Mesenchymal stem cell (in vitro differentiated cells and primary cell): ENCODE results near the gene COP1.

Source experiments
- DNase-seq: peaks from one replicate; pipeline ENCODE4 v3.0.0-alpha.2; 2013
- H2AFZ ChIP-seq: one replicate; pipeline ENCODE4 v1.6.1; 2013; ENCODE audit warnings: low read depth, mild to moderate bottlenecking, control low read depth, inconsistent platforms, low read length, moderate library complexity
- H2AK5ac ChIP-seq: 2 replicates; pipeline ENCODE4 v1.6.1; 2013; ENCODE audit warnings: low read length, moderate library complexity, mild to moderate bottlenecking, inconsistent platforms; ENCODE audit not compliant: severe bottlenecking
- H2BK120ac ChIP-seq: one replicate; pipeline ENCODE4 v1.6.1; 2013; ENCODE audit warnings: low read depth, mild to moderate bottlenecking, inconsistent platforms, low read length, moderate library complexity
- H2BK12ac ChIP-seq, 2 experiments: one replicate each; pipeline ENCODE4 v1.6.1; 2013; ENCODE audit warnings: inconsistent platforms in 2 of 2, low read length in 2 of 2, mild to moderate bottlenecking in 2 of 2, moderate library complexity in 2 of 2, control low read depth in 1 of 2
- H2BK15ac ChIP-seq: one replicate; pipeline ENCODE4 v1.6.1; 2013; ENCODE audit warnings: mild to moderate bottlenecking, low read depth, inconsistent platforms; ENCODE audit not compliant: poor library complexity, severe bottlenecking
- H2BK5ac ChIP-seq: 2 replicates; pipeline ENCODE4 v1.6.1; 2013; ENCODE audit warnings: low read depth, mild to moderate bottlenecking, low read length, control low read depth, inconsistent platforms; ENCODE audit not compliant: poor library complexity, severe bottlenecking
- H3K14ac ChIP-seq, 2 experiments: one replicate each; pipeline ENCODE4 v1.6.1; 2013; ENCODE audit warnings: inconsistent platforms in 2 of 2, low read length in 2 of 2, control low read depth in 1 of 2, mild to moderate bottlenecking in 1 of 2, moderate library complexity in 1 of 2
- H3K18ac ChIP-seq, 2 experiments: one replicate each; pipeline ENCODE4 v1.6.1; 2013; ENCODE audit warnings: inconsistent platforms in 2 of 2, low read length in 2 of 2, control low read depth in 1 of 2, low read depth in 1 of 2, mild to moderate bottlenecking in 1 of 2
- H3K23ac ChIP-seq, 2 experiments: one replicate each; pipeline ENCODE4 v1.6.1; 2013; ENCODE audit warnings: inconsistent platforms in 2 of 2, low read length in 2 of 2, mild to moderate bottlenecking in 2 of 2, moderate library complexity in 2 of 2, control low read depth in 1 of 2
- H3K27ac ChIP-seq: 2 replicates; pipeline ENCODE4 v1.5.1; 2013; ENCODE audit warnings: mild to moderate bottlenecking, moderate library complexity, low read length, control low read depth, inconsistent platforms; ENCODE audit not compliant: poor library complexity, severe bottlenecking
- H3K27me3 ChIP-seq, 2 experiments: 2 replicates each; pipeline versions ENCODE4 v1.6.1 to v1.7.0; 2013; ENCODE audit warnings: low read length in 2 of 2, mild to moderate bottlenecking in 2 of 2, moderate library complexity in 2 of 2, control low read depth in 1 of 2, inconsistent platforms in 1 of 2; ENCODE audit not compliant: control insufficient read depth in 1 of 2, insufficient read depth in 1 of 2
- H3K36me3 ChIP-seq, 2 experiments: 2 replicates each; pipeline versions ENCODE4 v1.6.1 to v1.7.0; 2013; ENCODE audit warnings: low read length in 2 of 2, control low read depth in 1 of 2, inconsistent platforms in 1 of 2, low read depth in 1 of 2, mild to moderate bottlenecking in 1 of 2; ENCODE audit not compliant: insufficient read depth in 2 of 2, control insufficient read depth in 1 of 2
- H3K4ac ChIP-seq, 2 experiments: one replicate each; pipeline ENCODE4 v1.6.1; 2013; ENCODE audit warnings: inconsistent platforms in 2 of 2, low read length in 2 of 2, mild to moderate bottlenecking in 2 of 2, moderate library complexity in 2 of 2, control low read depth in 1 of 2, low read depth in 1 of 2
- H3K4me1 ChIP-seq: 2 replicates; pipeline ENCODE4 v1.6.1; 2013; ENCODE audit warnings: low read depth, low read length, control low read depth; ENCODE audit not compliant: control insufficient read depth, insufficient read depth
- H3K4me2 ChIP-seq: 2 replicates; pipeline ENCODE4 v1.6.1; 2013; ENCODE audit warnings: low read length, mild to moderate bottlenecking, inconsistent platforms; ENCODE audit not compliant: poor library complexity, severe bottlenecking
- H3K4me3 ChIP-seq, 2 experiments: 2 replicates each; pipeline versions ENCODE4 v1.5.1 to v1.7.0; 2013; ENCODE audit warnings: low read length in 2 of 2, mild to moderate bottlenecking in 2 of 2, control low read depth in 1 of 2, low read depth in 1 of 2; ENCODE audit not compliant: insufficient read depth in 1 of 2
- H3K79me1 ChIP-seq: replicated peaks from 2 replicates; pipeline ENCODE4 v1.6.1; 2013; ENCODE audit warnings: mild to moderate bottlenecking, control low read depth, low read length, inconsistent platforms; ENCODE audit not compliant: poor library complexity, severe bottlenecking
- H3K9ac ChIP-seq: 2 replicates; pipeline ENCODE4 v1.7.0; 2013; ENCODE audit warnings: mild to moderate bottlenecking, low read length, moderate library complexity
- H3K9me3 ChIP-seq: 2 replicates; pipeline ENCODE4 v1.7.0; 2013; ENCODE audit warnings: mild to moderate bottlenecking, low read length; ENCODE audit not compliant: control insufficient read depth
- H4K8ac ChIP-seq: one replicate; pipeline ENCODE4 v1.6.1; 2013; ENCODE audit warnings: inconsistent platforms, mild to moderate bottlenecking, low read length, moderate library complexity
- H4K91ac ChIP-seq: one replicate; pipeline ENCODE4 v1.6.1; 2013; ENCODE audit warnings: mild to moderate bottlenecking, low read length, inconsistent platforms
- WGBS: methylation state at CpG from one replicate; pipeline ENCODE4 v1.1.7; 2013; ENCODE audit warnings: mixed read lengths; 5-methylcytosine and 5-hydroxymethylcytosine counted together

COP1 gene

DNA sequence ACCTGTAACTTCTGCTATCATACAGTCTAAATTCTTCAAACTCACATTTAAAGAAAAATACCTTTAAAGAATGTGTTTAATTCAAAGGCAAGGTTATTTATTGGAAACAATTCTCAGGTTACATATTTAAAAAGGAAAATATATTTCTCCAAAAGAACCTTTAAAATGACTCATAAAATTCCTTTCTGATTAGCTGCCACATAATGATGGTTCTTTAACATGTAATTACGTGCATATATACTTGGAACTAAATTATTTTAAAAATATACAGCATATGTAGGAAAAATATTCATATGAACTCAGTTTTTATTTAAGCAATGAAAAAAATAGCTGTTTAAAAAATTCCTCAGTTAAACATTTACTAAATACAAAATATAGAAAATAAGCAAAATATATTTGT, 173.6 kb downstream of the COP1 start:
- Histone ChIP-seq H2AK5ac (no peak overlapping the region), H4K91ac (no peak overlapping the region), H3K27ac (no peak overlapping the region), H3K9me3 (no peaks in the 10 kb centered on the region), H2BK5ac (no peak overlapping the region), H3K27me3 (no peaks in the 10 kb centered on the region), H3K18ac (no peak overlapping the region), H2BK120ac (no peak overlapping the region), H2BK12ac (no peak overlapping the region), H3K4me3 (no peak overlapping the region), H2AFZ (no peak overlapping the region), H3K79me1 (peaks cover 4% of the 10 kb centered on the region), H2BK15ac (no peak overlapping the region), H3K4me1 (no peaks in the 10 kb centered on the region), H4K8ac (no peak overlapping the region), H3K23ac (no peak overlapping the region), H3K9ac (no peak overlapping the region), H3K14ac (no peak overlapping the region), H3K36me3 (peaks cover 0 to 28% of the 10 kb centered on the region in 2 experiments), H3K4me2 (no peak overlapping the region), H3K4ac (no peak overlapping the region)
- no CpG with 5 or more reads among the region's 1 CpG for WGBS
- peak; percentile 6 for DNase-seq

DNA sequence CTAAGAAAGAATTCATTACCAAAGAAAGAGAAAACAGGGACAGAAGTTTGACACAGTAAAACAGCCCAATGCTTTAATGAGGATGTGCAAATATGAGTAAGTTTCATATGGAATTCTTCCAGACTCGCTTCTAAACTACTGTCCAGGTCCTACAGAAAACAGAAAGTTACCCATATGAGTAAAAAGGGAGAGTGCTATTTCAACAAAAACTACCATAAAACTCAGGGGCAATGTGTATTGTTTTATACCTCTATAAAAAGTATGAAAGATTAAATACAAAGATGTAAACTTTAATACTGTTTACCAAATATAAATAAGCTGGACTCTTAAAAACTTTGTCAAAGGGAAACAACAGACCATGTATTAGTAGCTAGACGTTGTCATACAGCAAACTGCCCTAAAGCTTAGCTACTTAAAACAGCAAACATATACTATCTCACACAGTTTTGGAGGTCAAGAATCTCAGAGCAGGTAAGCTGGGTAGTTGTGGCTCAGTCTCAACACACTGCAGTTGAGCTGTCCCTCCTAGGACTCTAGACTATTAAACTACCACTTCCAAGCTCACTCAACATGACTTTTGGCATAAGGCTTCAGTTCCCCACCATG, 174.9 kb downstream of the COP1 start:
- Histone ChIP-seq H4K91ac (no peak overlapping the region), H3K9me3 (no peaks in the 10 kb centered on the region), H3K23ac (no peak overlapping the region), H3K4me3 (no peak overlapping the region), H4K8ac (no peak overlapping the region), H3K4ac (no peak overlapping the region), H3K9ac (no peak overlapping the region), H3K36me3 (peaks cover 0 to 24% of the 10 kb centered on the region in 2 experiments), H3K27me3 (no peaks in the 10 kb centered on the region), H2BK120ac (no peak overlapping the region), H2BK12ac (no peak overlapping the region), H3K4me2 (no peak overlapping the region), H3K14ac (no peak overlapping the region), H3K4me1 (no peaks in the 10 kb centered on the region), H2AFZ (no peak overlapping the region), H3K18ac (no peak overlapping the region), H3K79me1 (peaks cover 4% of the 10 kb centered on the region), H2BK15ac (no peak overlapping the region), H3K27ac (no peak overlapping the region), H2AK5ac (no peak overlapping the region), H2BK5ac (no peak overlapping the region)
- WGBS = 90% methylated on average over 1 of the region's 2 CpGs
- DNase-seq = no peak

DNA sequence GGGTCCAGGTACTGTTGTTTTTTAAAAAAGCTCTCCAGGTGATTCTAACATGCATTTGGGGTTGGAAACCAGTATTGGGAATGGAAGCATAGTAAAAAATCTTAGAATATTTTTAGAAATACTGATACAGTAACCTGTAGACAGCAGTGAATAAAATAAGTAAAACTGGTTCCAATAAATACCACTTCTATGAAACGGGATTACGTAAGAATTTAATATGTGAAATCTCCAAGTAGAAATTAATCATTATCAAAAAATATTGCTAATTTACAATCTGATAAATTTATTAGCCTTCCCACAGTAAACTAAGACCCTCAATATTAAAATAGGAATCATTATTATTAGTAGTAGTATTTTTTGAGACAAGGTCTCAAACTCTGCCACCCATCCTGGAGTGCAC, 177.5 kb downstream of the COP1 start:
- Histone ChIP-seq H2BK120ac (no peak overlapping the region), H3K4ac (no peak overlapping the region), H3K4me3 (no peak overlapping the region), H2AK5ac (no peak overlapping the region), H3K23ac (no peak overlapping the region), H3K18ac (no peak overlapping the region), H4K8ac (no peak overlapping the region), H2BK15ac (no peak overlapping the region), H2BK12ac (no peak overlapping the region), H3K14ac (no peak overlapping the region), H3K4me2 (no peak overlapping the region), H3K27me3 (no peaks in the 10 kb centered on the region), H3K9ac (no peak overlapping the region), H3K9me3 (no peaks in the 10 kb centered on the region), H2AFZ (no peak overlapping the region), H3K27ac (no peak overlapping the region), H4K91ac (no peak overlapping the region), H3K36me3 (peaks cover 0 to 32% of the 10 kb centered on the region in 2 experiments), H3K4me1 (no peaks in the 10 kb centered on the region), H3K79me1 (peaks cover 6% of the 10 kb centered on the region), H2BK5ac (no peak overlapping the region)
- no peak for DNase-seq
- no CpG with 5 or more reads among the region's 2 CpGs for WGBS

DNA sequence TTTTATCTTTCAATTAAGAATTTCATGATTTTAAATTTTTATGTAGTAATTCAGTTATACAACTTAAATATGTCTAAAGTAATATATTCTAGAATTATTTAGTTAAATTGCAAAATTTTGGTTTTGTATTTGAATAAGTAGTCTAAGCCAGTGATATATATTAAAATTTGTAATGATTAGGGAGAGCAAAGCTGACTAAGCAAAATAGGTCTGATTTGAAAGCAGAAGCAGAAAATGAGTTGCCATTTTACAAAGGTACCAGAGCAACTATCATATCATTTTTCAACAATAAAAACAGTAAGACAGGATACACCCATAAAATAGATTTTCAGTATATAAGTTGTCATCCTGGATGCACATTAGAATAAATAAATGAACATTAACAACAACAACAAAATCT, 177.9 kb downstream of the COP1 start:
- H3K14ac ChIP-seq = no peak overlapping the region

More for the DNA sequence above, 177.9 kb downstream of the COP1 start:
- Histone ChIP-seq H3K9me3 (no peaks in the 10 kb centered on the region), H3K4me2 (no peak overlapping the region), H4K8ac (no peak overlapping the region), H2AFZ (no peak overlapping the region), H2BK15ac (no peak overlapping the region), H3K9ac (no peak overlapping the region), H3K27me3 (no peaks in the 10 kb centered on the region), H2BK120ac (no peak overlapping the region), H2BK12ac (no peak overlapping the region), H3K79me1 (peaks cover 6% of the 10 kb centered on the region), H3K23ac (no peak overlapping the region), H2AK5ac (no peak overlapping the region), H3K36me3 (peaks cover 0 to 34% of the 10 kb centered on the region in 2 experiments), H3K4ac (no peak overlapping the region), H3K4me3 (no peak overlapping the region), H3K18ac (no peak overlapping the region), H3K4me1 (no peaks in the 10 kb centered on the region), H2BK5ac (no peak overlapping the region), H4K91ac (no peak overlapping the region), H3K27ac (no peak overlapping the region)
- DNase-seq = no peak
